ACC112 (cell line): Measurements from ENCODE around the gene RAB8A.

Experiments
- H2AFZ ChIP-seq: fragments of 200-600 bp; sonication (generic); one replicate; pipeline ENCODE4 v1.6.0; 2017; ENCODE audit warnings: antibody characterized with exemption, low read length; ENCODE audit not compliant: unreplicated experiment
- H3K27ac ChIP-seq: fragments of 200-600 bp; sonication (generic); 2 replicates; pipeline ENCODE4 v1.5.1; 2014; ENCODE audit warnings: low read depth, mild to moderate bottlenecking, antibody characterized with exemption, low read length, moderate library complexity
- H3K27me3 ChIP-seq: fragments of 200-600 bp; sonication (generic); 2 replicates; pipeline ENCODE4 v1.6.1; 2014; ENCODE audit warnings: mild to moderate bottlenecking, antibody characterized with exemption, low read length, moderate library complexity, mixed read lengths; ENCODE audit not compliant: insufficient read depth
- H3K36me3 ChIP-seq: fragments of 200-600 bp; sonication (generic); 2 replicates; pipeline ENCODE4 v1.6.1; 2016; ENCODE audit warnings: mild to moderate bottlenecking, antibody characterized with exemption, low read length, moderate library complexity, mixed read lengths; ENCODE audit not compliant: insufficient read depth
- H3K4me1 ChIP-seq: fragments of 200-600 bp; sonication (generic); one replicate; pipeline ENCODE4 v1.6.1; 2016; ENCODE audit warnings: low read length, mixed read lengths; ENCODE audit not compliant: insufficient read depth, unreplicated experiment, control insufficient read depth
- H3K4me3 ChIP-seq: fragments of 200-600 bp; sonication (generic); 2 replicates; pipeline ENCODE4 v1.5.1; 2014; ENCODE audit warnings: mild to moderate bottlenecking, low read depth, low read length
- H3K79me2 ChIP-seq: fragments of 200-600 bp; sonication (generic); one replicate; pipeline ENCODE4 v1.6.0; 2016; ENCODE audit warnings: low read length; ENCODE audit not compliant: control insufficient read depth, unreplicated experiment, insufficient read depth

The RAB8A gene

DNA sequence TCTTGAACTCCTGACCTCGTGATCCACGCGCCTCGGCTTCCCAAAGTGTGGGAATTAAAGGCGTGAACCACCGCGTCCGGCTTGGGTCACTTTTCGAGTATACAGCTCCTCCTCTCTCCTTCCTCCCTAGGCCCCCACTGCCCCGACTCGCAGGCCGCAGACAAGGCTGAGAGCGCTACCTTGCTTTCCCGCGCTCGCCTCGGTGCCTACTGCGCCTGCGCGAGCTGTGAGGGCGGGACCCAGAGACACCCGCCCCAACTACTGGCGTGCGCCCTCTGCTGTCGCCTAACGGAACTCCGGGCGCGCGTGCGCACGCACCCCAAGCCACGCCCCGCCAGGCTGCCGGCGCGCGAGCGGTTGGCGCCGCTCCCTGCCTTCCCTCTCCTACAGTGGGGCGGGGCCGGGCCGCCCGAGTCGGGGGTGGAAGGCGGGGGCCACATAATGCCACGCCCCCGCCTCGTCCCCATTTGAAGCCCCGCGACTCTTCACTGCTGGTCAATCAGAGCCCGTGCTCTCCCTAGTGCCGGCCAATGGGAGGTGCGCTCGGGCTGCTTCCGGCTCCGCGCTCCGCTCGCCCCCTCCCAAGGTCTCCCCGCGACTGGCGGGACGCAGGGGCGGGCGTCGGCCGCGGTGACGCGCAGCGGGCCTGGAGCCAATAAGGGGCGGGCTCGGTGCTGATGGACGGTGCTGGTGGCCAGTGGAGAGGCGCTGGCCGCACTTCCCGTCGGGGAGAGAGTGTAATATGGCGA, at the start of gene RAB8A:
TSS of gene RAB8A (plus strand) at position 730 of the 749 bp plus-strand sequence. CDS start at position 743, 13 bp downstream.
- H3K4me1 ChIP-seq = peaks cover 5% of the 10 kb centered on the region
- peak within 1 kb of the TSS; percentile 65 for H3K27ac ChIP-seq
- peaks cover 37% of the 10 kb centered on the region for H3K79me2 ChIP-seq
- H2AFZ ChIP-seq = peak within 1 kb of the TSS; percentile 97
- peak within 1 kb of the TSS; percentile 96 for H3K4me3 ChIP-seq
- no peaks in the 10 kb centered on the region for H3K36me3 ChIP-seq
- H3K27me3 ChIP-seq = no peaks in the 10 kb centered on the region

DNA sequence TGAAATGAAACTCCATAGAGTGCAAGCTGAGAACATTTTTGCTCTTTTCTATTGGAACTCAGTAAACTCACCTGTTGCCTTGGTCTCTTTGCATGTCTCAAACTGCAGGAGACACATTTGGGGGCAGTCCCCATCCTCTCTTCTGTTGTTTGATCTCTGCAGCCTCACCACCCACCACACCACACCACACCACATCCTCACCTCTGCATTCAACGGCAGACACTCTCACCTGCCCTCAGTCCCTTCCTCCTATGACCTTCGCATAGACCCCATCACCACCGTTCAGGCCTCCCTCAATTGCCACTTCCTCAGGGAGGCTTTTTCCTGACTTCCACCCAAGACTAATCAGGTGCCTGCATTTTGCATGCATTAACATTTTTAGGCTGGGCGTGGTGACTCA, 49.7 kb upstream of the RAB8A start:
- Histone ChIP-seq H3K27ac (no peak overlapping the region), H3K27me3 (no peaks in the 10 kb centered on the region), H3K36me3 (no peaks in the 10 kb centered on the region), H3K4me3 (no peak overlapping the region), H3K79me2 (peaks cover 3% of the 10 kb centered on the region), H2AFZ (no peak overlapping the region), H3K4me1 (peaks cover 27% of the 10 kb centered on the region)

DNA sequence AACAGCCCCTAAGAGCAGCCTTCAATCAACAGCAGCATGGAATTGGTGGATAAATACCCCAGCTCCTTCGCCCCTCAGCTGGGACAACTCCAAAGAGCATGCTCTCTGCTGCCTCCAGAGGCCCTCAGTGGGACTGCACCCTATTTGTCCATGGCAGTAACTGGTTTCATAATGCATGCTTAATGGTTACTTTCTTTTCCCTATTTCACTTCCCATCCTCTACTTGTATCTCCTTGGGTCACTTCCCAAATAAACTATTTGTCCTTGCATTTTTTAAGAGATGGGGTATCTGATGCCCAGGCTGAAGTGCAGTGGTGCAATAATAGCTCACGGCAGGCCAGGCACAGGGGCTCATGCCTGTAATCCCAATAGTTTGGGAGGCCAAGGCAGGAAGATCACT, 48.9 kb upstream of the RAB8A start:
- Histone ChIP-seq H3K27me3 (no peaks in the 10 kb centered on the region), H3K36me3 (no peaks in the 10 kb centered on the region), H3K4me3 (no peak overlapping the region), H3K79me2 (peaks cover 11% of the 10 kb centered on the region), H2AFZ (no peak overlapping the region), H3K27ac (peak overlapping the region; percentile 99), H3K4me1 (peaks cover 27% of the 10 kb centered on the region)

DNA sequence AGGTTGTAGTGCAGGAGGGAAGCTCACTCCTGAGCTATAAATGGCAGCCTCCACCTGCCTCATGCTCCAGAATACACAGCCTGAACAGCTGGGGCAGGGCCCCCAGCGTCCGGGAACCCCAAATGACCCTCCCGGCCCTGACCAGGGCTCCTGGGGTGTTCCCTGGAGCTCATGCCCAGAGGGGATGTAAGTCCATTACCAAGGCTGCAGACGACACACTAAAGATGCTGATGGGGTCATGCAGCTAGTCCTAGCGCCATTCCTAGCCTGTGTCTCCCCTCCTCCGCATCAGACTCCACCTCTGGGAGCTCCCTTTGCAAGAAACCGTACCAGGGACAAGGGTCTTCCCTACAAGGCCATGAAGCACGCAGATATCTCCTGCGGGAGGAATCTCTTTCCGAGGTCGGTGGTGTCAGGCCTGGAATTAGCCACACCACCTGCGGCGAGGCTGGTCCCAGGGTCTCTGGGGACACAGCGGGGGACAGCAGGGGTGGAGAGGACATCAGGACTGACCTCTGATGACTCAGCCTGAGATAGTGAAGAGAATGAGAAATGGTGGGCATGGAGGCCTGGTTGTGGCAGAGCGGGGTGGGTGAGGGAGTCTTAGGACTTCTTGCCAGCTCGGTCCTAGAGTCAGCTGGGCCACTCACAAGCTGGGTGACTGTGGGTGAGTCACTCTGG, 47.3 kb upstream of the RAB8A start:
- peak overlapping the region; percentile 99 for H3K27ac ChIP-seq
- no peaks in the 10 kb centered on the region for H3K27me3 ChIP-seq
- H3K79me2 ChIP-seq = peaks cover 27% of the 10 kb centered on the region
- peak overlapping the region; percentile 19; the same call in 1 of the 2 replicates for H3K4me3 ChIP-seq
- H2AFZ ChIP-seq = no peak overlapping the region
- 0 out of 2 replicates have a peak, but pooled peaks cover 3% of the 10 kb centered on the region for H3K36me3 ChIP-seq
- peaks cover 32% of the 10 kb centered on the region for H3K4me1 ChIP-seq

DNA sequence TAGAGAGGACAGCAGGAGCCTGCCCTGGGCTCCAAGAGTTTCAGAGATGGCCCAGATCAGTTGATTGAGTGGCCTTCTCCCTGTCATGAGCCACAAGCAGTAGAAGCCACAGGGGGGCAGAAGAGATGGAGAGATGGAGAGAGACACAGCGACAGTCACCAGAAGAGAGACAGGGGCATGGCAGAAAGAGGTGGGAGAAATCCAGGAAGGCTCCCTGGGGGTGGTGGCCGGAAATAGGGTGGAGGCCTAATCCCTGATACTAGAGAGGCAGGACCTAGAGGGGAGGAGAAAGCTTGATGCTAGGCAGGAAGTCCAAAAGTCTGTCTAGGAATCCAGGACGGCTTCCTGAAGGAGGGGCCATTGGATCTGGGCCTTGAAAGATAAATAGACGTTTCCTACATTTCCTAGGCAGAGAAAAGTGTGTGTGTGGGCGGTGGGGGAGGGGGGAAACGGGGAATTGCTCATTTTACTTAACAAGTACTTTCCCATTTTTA, 45.0 kb upstream of the RAB8A start:
- Histone ChIP-seq H3K36me3 (0 out of 2 replicates have a peak, but pooled peaks cover 3% of the 10 kb centered on the region), H3K4me3 (peak overlapping the region; percentile 92), H2AFZ (no peak overlapping the region), H3K4me1 (peaks cover 47% of the 10 kb centered on the region), H3K79me2 (peaks cover 48% of the 10 kb centered on the region), H3K27ac (peak overlapping the region; percentile 99), H3K27me3 (no peaks in the 10 kb centered on the region)

DNA sequence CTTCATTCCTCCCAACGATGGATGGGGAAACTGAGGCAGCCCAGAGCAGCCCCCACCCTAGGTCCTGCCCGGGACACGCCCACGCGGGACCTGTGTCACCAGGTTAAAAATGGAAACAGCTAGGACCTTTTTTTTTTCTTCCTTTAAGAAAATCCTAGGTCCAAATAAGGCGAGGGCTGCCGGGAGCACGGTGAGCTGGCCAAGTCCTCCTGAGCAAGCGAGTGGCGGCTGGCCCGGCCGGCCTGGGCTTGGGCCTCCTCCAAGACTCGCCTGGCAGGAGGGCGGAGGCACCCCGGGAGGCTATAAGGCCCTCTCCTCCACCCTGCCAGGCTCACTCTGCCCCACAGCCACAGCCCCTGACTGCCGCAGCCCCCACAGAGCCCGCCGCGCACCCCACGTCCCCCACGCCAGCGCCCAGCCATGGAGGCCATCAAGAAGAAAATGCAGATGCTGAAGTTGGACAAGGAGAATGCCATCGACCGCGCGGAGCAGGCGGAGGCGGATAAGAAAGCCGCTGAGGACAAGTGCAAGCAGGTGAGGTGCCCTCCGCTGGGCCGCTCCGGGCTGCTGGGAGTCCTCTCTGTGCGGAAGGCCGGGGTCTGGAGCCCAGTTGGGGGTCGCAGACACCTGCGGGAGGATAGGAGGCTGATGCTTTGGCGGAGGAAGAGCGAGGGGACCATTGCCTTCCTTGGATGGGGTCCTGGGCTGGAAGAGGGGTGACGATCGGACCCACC, 44.3 kb upstream of the RAB8A start:
- Histone ChIP-seq H3K79me2 (peaks cover 48% of the 10 kb centered on the region), H3K27me3 (no peaks in the 10 kb centered on the region), H3K27ac (peak overlapping the region; percentile 99), H3K4me3 (peak overlapping the region; percentile 92), H2AFZ (no peak overlapping the region), H3K36me3 (0 out of 2 replicates have a peak, but pooled peaks cover 3% of the 10 kb centered on the region), H3K4me1 (peaks cover 47% of the 10 kb centered on the region)

DNA sequence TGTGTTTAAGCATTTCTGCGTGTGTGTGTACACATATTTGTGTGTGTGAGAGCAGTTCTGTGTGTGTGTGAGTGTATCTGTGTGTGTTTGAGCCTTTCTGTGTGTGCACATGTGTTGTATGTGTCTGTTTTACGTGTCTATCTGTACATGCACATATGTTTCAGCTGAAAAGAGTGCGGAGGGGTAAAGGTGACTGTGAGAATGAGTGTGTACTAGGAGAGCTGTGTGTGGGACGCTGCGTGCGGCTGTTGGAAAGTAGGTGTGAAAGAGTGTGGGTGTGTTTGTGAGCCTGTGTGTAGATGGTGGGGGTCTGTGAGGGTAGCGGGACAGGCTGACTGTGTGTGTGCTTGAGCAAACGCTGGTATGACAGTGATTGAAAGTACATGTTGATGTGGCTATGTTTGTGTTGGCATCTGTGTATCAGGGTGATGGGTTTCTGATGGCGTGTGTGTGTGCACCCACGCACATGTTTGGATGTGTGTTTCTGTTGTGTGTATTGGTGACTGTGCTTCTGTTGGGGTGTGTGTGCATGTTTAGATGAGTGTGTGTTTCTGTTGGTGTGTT, 42.9 kb upstream of the RAB8A start:
- H3K27ac ChIP-seq = peak overlapping the region; percentile 99
- 0 out of 2 replicates have a peak, but pooled peaks cover 3% of the 10 kb centered on the region for H3K36me3 ChIP-seq
- H2AFZ ChIP-seq = no peak overlapping the region
- H3K79me2 ChIP-seq = peaks cover 54% of the 10 kb centered on the region
- peak overlapping the region; percentile 92 for H3K4me3 ChIP-seq
- peaks cover 47% of the 10 kb centered on the region for H3K4me1 ChIP-seq
- H3K27me3 ChIP-seq = no peaks in the 10 kb centered on the region

DNA sequence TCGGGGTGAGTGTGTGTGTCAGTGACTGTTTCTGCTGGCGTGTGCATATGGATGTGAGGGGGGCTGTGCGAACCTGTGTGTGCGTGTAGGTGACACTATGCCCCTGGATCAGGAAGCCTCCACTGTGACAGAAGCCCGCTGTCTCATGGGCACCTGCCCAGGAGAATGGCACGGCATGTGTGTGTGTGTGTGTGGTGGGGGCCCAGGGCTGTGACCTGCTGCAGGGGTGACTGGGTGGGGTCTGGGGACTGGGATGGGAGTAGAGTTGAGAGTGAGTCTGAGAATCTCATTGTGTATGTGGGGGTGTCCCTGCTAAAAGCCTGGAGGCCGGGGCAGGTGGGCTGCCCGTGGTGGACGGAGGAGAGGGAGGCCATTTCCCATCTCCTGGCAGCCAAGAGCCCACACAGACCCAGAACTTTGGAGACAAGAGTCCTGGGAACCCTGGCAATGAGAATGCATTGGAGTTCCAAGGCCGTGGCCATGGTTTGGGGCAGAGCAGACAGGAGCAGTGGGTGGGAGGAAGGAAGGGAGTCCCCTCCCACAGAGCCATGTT, 41.8 kb upstream of the RAB8A start:
- Histone ChIP-seq H3K79me2 (peaks cover 61% of the 10 kb centered on the region), H3K4me1 (peaks cover 37% of the 10 kb centered on the region), H3K27ac (peak overlapping the region; percentile 99; the same call in 1 of the 2 replicates), H3K27me3 (no peaks in the 10 kb centered on the region), H3K36me3 (0 out of 2 replicates have a peak, but pooled peaks cover 3% of the 10 kb centered on the region), H2AFZ (no peak overlapping the region), H3K4me3 (peak overlapping the region; percentile 92)

DNA sequence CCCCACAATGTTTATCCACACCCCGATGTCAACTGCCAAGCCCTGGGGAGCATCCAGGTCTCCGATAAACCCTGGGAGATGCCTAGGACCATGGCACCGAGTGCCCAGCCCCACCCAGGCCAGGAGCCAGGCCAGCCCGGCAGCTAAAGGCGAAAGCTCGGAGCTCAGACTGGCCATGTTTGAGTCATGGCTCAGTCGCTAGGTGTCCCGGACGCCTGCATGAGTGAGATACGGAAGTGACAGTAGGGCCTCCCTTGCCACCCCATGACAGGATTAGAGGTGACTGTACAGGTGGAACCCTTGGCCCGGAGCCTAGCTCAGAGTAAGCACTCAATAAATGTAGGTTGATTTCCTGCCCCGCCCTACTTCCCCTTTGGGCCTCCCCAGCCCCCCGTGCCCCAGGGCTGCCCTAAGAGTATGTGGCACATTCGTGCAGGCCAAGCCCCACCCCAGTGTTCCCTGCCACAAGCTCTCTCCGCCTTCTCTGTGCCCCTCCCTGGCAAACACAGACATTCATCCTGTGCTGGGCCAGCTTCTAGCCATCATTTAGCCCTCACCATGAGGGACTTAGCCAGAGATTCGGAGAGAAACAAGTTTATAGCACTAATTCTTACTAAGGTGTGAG, 41.2 kb upstream of the RAB8A start:
- H3K79me2 ChIP-seq = peaks cover 67% of the 10 kb centered on the region
- peaks cover 32% of the 10 kb centered on the region for H3K4me1 ChIP-seq
- H3K27ac ChIP-seq = peak overlapping the region; percentile 45
- 0 out of 2 replicates have a peak, but pooled peaks cover 3% of the 10 kb centered on the region for H3K36me3 ChIP-seq
- no peaks in the 10 kb centered on the region for H3K27me3 ChIP-seq
- H3K4me3 ChIP-seq = peak overlapping the region; percentile 92
- no peak overlapping the region for H2AFZ ChIP-seq
